Neural cell (in vitro differentiated cells): ENCODE data around the gene DZIP1L.

Experiments used
- CTCF ChIP-seq: fragments of 450-650 bp; IDR thresholded peaks from 2 replicates; pipeline ENCODE4 v1.5.1; 2014; ENCODE audit warnings: antibody characterized with exemption, mild to moderate bottlenecking, moderate library complexity; ENCODE audit not compliant: poor library complexity, severe bottlenecking
- POLR2AphosphoS5 ChIP-seq: IDR thresholded peaks from 2 replicates; pipeline ENCODE4 v1.6.1; 2012

- TF ChIP-seq CTCF (no peak), POLR2AphosphoS5 (no peak)
Measured at GRCh38 chr3:138093721-138094120, 21.7 kb downstream of the DZIP1L start.
